Caco-2 (cell line): ENCODE data around the gene CTDNEP1. TPM values are rescaled to one million over a fixed set of nuclear protein-coding genes. Genes with fewer than 3 reads are reported as not detected.

Experiments used
- BruUV-seq: library from RNA; stranded (reverse); fragments of 400-500 nt; replicated peaks from 2 replicates; lab custom pipeline; 2021; lab: Mats Ljungman, UMichigan
- CTCF ChIA-PET: fragments of 300-600 bp; sonication (Branson Sonifier 250); formaldehyde crosslinking; loops from one replicate; lab custom pipeline; 2022; ENCODE audit warnings: antibody characterized with exemption; lab: Charles Lee
- POLR2A ChIA-PET: fragments of 300-600 bp; sonication (Branson Sonifier 250); formaldehyde crosslinking; loops from one replicate; lab custom pipeline; 2022; ENCODE audit warnings: antibody characterized with exemption; lab: Charles Lee
- DNase-seq, 2 experiments: peaks; one replicate each; pipeline versions ENCODE4 v3.0.0 to v3.0.0-alpha.2; 2020 to 2022
- H3K27me3 ChIP-seq: replicated peaks from 2 replicates; pipeline ENCODE4 v1.6.0; 2011; ENCODE audit warnings: low read length; ENCODE audit not compliant: control insufficient read depth, insufficient read depth
- H3K36me3 ChIP-seq: 2 replicates; pipeline ENCODE4 v1.5.1; 2011; ENCODE audit warnings: low read length; ENCODE audit not compliant: control insufficient read depth, insufficient read depth
- H3K4me1 ChIP-seq: fragments of 250-450 bp; sonication (Bioruptor Pico); 2 replicates; pipeline ENCODE4 v1.5.1; 2020; ENCODE audit warnings: mild to moderate bottlenecking
- H3K4me3 ChIP-seq: 2 replicates; pipeline ENCODE4 v1.5.1; 2011; ENCODE audit warnings: low read depth, mild to moderate bottlenecking, control low read depth, low read length
- H3K9me3 ChIP-seq: fragments of 250-450 bp; sonication (Bioruptor Pico); 2 replicates; pipeline ENCODE4 v1.5.1; 2020; ENCODE audit warnings: mild to moderate bottlenecking, moderate library complexity
- H3K27ac Mint-ChIP-seq: one replicate; pipeline ENCODE4 v1.8.0; 2022; ENCODE audit warnings: mixed read lengths; ENCODE audit not compliant: unreplicated experiment
- H3K27me3 Mint-ChIP-seq: one replicate; pipeline ENCODE4 v1.8.0; 2022; ENCODE audit warnings: mixed read lengths; ENCODE audit not compliant: insufficient read depth, unreplicated experiment
- H3K36me3 Mint-ChIP-seq: one replicate; pipeline ENCODE4 v1.8.0; 2022; ENCODE audit warnings: mild to moderate bottlenecking, mixed read lengths; ENCODE audit not compliant: insufficient read depth, unreplicated experiment
- H3K4me1 Mint-ChIP-seq: one replicate; pipeline ENCODE4 v1.8.0; 2022; ENCODE audit warnings: low read depth, mixed read lengths; ENCODE audit not compliant: unreplicated experiment
- H3K4me3 Mint-ChIP-seq: one replicate; pipeline ENCODE4 v1.8.0; 2022; ENCODE audit warnings: mild to moderate bottlenecking, moderate library complexity, mixed read lengths; ENCODE audit not compliant: unreplicated experiment
- H3K9me3 Mint-ChIP-seq: one replicate; pipeline ENCODE4 v1.8.0; 2022; ENCODE audit warnings: mixed read lengths; ENCODE audit not compliant: unreplicated experiment
- CTCF ChIP-seq, 2 experiments: fragments of 200-600 bp in 1 of 2; IDR thresholded peaks; 1 replicate in 1 of 2; 2 replicates in 1 of 2; pipeline versions ENCODE4 v1.5.1 to v1.8.0; 2011 to 2022; ENCODE audit warnings: antibody characterized with exemption in 1 of 2, control low read depth in 1 of 2, inconsistent platforms in 1 of 2, low read depth in 1 of 2, low read length in 1 of 2, mild to moderate bottlenecking in 1 of 2, moderate library complexity in 1 of 2; ENCODE audit not compliant: insufficient read depth in 1 of 2, severe bottlenecking in 1 of 2, unreplicated experiment in 1 of 2
- intact Hi-C: fragments of 100-400 bp; cut with micrococcal nuclease; formaldehyde crosslinking; loops from one replicate; pipeline ENCODE4 v1.10.0; 2022; ENCODE audit not compliant: unreplicated experiment
- total RNA-seq: library from RNA; stranded (reverse); gene quantifications from 2 replicates; pipeline ENCODE4 v1.2.3, GENCODE V29; 2022

CTDNEP1 gene
- total RNA-seq, 1 experiment from 2014 or later, result 71.1 TPM

- H3K27ac Mint-ChIP-seq, result no peak overlapping the region
- H3K9me3 ChIP-seq, result no peaks in the 10 kb centered on the region
- H3K27me3 ChIP-seq, result no peaks in the 10 kb centered on the region
- TF ChIP-seq CTCF (IDR thresholded peaks at IDR 0.05; ENCODE audit: insufficient read depth in 1 of 2, low read depth in 1 of 2, low read length in 1 of 2, severe bottlenecking in 1 of 2, unreplicated experiment in 1 of 2), result no peak
- peaks cover 5% of the 10 kb centered on the region for H3K36me3 Mint-ChIP-seq
- no peaks in the 10 kb centered on the region for H3K27me3 Mint-ChIP-seq
- no peak overlapping the region for H3K4me3 Mint-ChIP-seq
- H3K4me3 ChIP-seq, result no peak overlapping the region
- no TSS peak for BruUV-seq
- POLR2A ChIA-PET, result interaction anchor here (0.6 kb wide), 1 partner anchor 30 kb away, joined by 3 read pairs; no protein-coding TSS in a partner anchor
- peaks cover 3% of the 10 kb centered on the region; the same call in 1 of the 2 replicates for H3K4me1 ChIP-seq
- no peaks in the 10 kb centered on the region for H3K9me3 Mint-ChIP-seq
- CTCF ChIA-PET, result interaction anchor here (1.1 kb wide), 1 partner anchor 13 kb away, joined by 3 read pairs; no protein-coding TSS in a partner anchor
- H3K4me1 Mint-ChIP-seq, result peaks cover 8% of the 10 kb centered on the region
- DNase-seq, result no peak
- intact Hi-C loops, result no loop called here
- no peaks in the 10 kb centered on the region for H3K36me3 ChIP-seq
Measured at GRCh38 chr17:7283471-7284216, 32.1 kb upstream of the CTDNEP1 start.

GRCh38 chr17:7282752-7283321 is 31.3 kb upstream of the CTDNEP1 start:
- H3K27me3 Mint-ChIP-seq, result no peaks in the 10 kb centered on the region
- no peak overlapping the region for H3K27ac Mint-ChIP-seq
- intact Hi-C loops, result no loop called here
- CTCF ChIA-PET, result interaction anchor here (1.1 kb wide), 1 partner anchor 14 kb away, joined by 3 read pairs; no protein-coding TSS in a partner anchor
- Histone ChIP-seq H3K27me3 (no peaks in the 10 kb centered on the region), H3K9me3 (no peaks in the 10 kb centered on the region), H3K4me1 (peaks cover 3% of the 10 kb centered on the region; the same call in 1 of the 2 replicates), H3K36me3 (no peaks in the 10 kb centered on the region), H3K4me3 (no peak overlapping the region)
- BruUV-seq, result no TSS peak
- no peak overlapping the region for H3K4me3 Mint-ChIP-seq
- TF ChIP-seq CTCF (IDR thresholded peaks at IDR 0.05; ENCODE audit: insufficient read depth in 1 of 2, low read depth in 1 of 2, low read length in 1 of 2, severe bottlenecking in 1 of 2, unreplicated experiment in 1 of 2), result no peak
- H3K4me1 Mint-ChIP-seq, result peaks cover 8% of the 10 kb centered on the region
- no peaks in the 10 kb centered on the region for H3K9me3 Mint-ChIP-seq
- POLR2A ChIA-PET, result interaction anchor here (0.6 kb wide), 1 partner anchor 31 kb away, joined by 3 read pairs; no protein-coding TSS in a partner anchor
- peaks cover 5% of the 10 kb centered on the region for H3K36me3 Mint-ChIP-seq
- DNase-seq, result no peak

- no peak for TF ChIP-seq CTCF (IDR thresholded peaks at IDR 0.05; ENCODE audit: insufficient read depth in 1 of 2, low read depth in 1 of 2, low read length in 1 of 2, severe bottlenecking in 1 of 2, unreplicated experiment in 1 of 2)
- H3K27ac Mint-ChIP-seq, result peak overlapping the region; percentile 85
- Histone ChIP-seq H3K4me3 (peak overlapping the region; percentile 54), H3K27me3 (no peaks in the 10 kb centered on the region), H3K36me3 (no peaks in the 10 kb centered on the region), H3K9me3 (no peaks in the 10 kb centered on the region), H3K4me1 (peaks cover 3% of the 10 kb centered on the region; the same call in 1 of the 2 replicates)
- ChIA-PET POLR2A (interaction anchor here (1.5 kb wide), 1 partner anchor 122 kb away, joined by 3 read pairs; the partner anchor contains the start of gene TMEM256), CTCF (interaction anchor here (0.8 to 1.4 kb wide), 2 partner anchors 12 to 21 kb away, joined by 4 to 6 read pairs; no protein-coding TSS in a partner anchor)
- peak overlapping the region; percentile 85 for H3K4me3 Mint-ChIP-seq
- peaks cover 5% of the 10 kb centered on the region for H3K36me3 Mint-ChIP-seq
- H3K27me3 Mint-ChIP-seq, result no peaks in the 10 kb centered on the region
- H3K9me3 Mint-ChIP-seq, result no peaks in the 10 kb centered on the region
- peaks cover 8% of the 10 kb centered on the region for H3K4me1 Mint-ChIP-seq
- intact Hi-C loops, result loop anchor here (1.0 kb wide), 1 partner anchor 12 kb away; the partner anchor contains the start of gene YBX2
- DNase-seq, result no peak
- BruUV-seq, result TSS peak; percentile 35
Measured at GRCh38 chr17:7281953-7282751, 30.6 kb upstream of the CTDNEP1 start.
